ENCODE results near the gene HIRIP3.

- TF ChIP-seq POLR2A (IDR thresholded peaks at IDR 0.05) (no peak), CTCF (IDR thresholded peaks at IDR 0.05) (no peak)
Observed at GRCh38 chr16:29947897-29948296, 47.5 kb downstream of the HIRIP3 start.

Measured in right lobe of liver (tissue), 4 donors.